Activated CD4-positive, CD25-positive, alpha-beta regulatory T cell (primary cell): Measurements from ENCODE around the gene CHAD.

Experiments
- DNase-seq, 4 experiments: peaks; one replicate each; lab custom pipeline; 2025; lab: John Stamatoyannopoulos, UW

CHAD gene

GRCh38 chr17:50458270-50458669 lies 10.4 kb downstream of the CHAD start:
- no peak for DNase-seq

- DNase-seq = no peak
Observed at GRCh38 chr17:50457621-50458020, 11.1 kb downstream of the CHAD start.

GRCh38 chr17:50453901-50454300 lies 14.8 kb downstream of the CHAD start:
- no peak for DNase-seq

- no peak for DNase-seq
Observed at GRCh38 chr17:50452630-50453300, 15.9 kb downstream of the CHAD start.

GRCh38 chr17:50451943-50452629 lies 16.6 kb downstream of the CHAD start:
- no peak for DNase-seq

- no peak for DNase-seq
Observed at GRCh38 chr17:50448643-50449042, 20.0 kb downstream of the CHAD start.

GRCh38 chr17:50447870-50448595 lies 20.6 kb downstream of the CHAD start:
- DNase-seq = no peak

- no peak for DNase-seq
Observed at GRCh38 chr17:50445730-50446325, 22.9 kb downstream of the CHAD start.

GRCh38 chr17:50444841-50445715 lies 23.6 kb downstream of the CHAD start:
- no peak for DNase-seq

- no peak for DNase-seq
Observed at GRCh38 chr17:50443505-50443974, 25.1 kb downstream of the CHAD start.

GRCh38 chr17:50440838-50441829 lies 27.5 kb downstream of the CHAD start:
- DNase-seq = no peak

GRCh38 chr17:50440172-50440837 lies 28.4 kb downstream of the CHAD start:
- no peak for DNase-seq

- DNase-seq = no peak
Observed at GRCh38 chr17:50439008-50439407, 29.7 kb downstream of the CHAD start.

GRCh38 chr17:50437409-50437808 lies 31.3 kb downstream of the CHAD start:
- no peak for DNase-seq

- DNase-seq = no peak
Observed at GRCh38 chr17:50432125-50432762, 36.4 kb downstream of the CHAD start.

- no peak for DNase-seq
Observed at GRCh38 chr17:50430821-50431618, 37.7 kb downstream of the CHAD start.

GRCh38 chr17:50429793-50430192 lies 38.9 kb downstream of the CHAD start:
- DNase-seq = no peak

- DNase-seq = no peak
Observed at GRCh38 chr17:50428831-50429424, 39.8 kb downstream of the CHAD start.
